OCI-LY1 (cell line): ENCODE results near the gene FBLIM1.
"Not testable (repeated sequence)": the region's sequence is repeated elsewhere in the genome, so short reads cannot be mapped to it uniquely, and the experiment has no call there.

ENCODE experiments used
- H2AFZ ChIP-seq: fragments of 200-600 bp; sonication (generic), shearing (Covaris generic); 2 replicates; pipeline ENCODE4 v1.6.0; 2014; ENCODE audit warnings: antibody characterized with exemption, mild to moderate bottlenecking, low read length
- H3F3A ChIP-seq: fragments of 200-600 bp; sonication (generic), shearing (Covaris generic); 2 replicates; pipeline ENCODE4 v1.6.0; 2014; ENCODE audit warnings: mild to moderate bottlenecking, antibody characterized with exemption, low read length, moderate library complexity; ENCODE audit not compliant: insufficient read depth
- H3K27ac ChIP-seq: fragments of 200-600 bp; sonication (generic); 2 replicates; pipeline ENCODE4 v1.5.1; 2014; ENCODE audit warnings: low read length, mixed run types, mild to moderate bottlenecking, low read depth; ENCODE audit not compliant: poor library complexity, severe bottlenecking
- H3K27me3 ChIP-seq: fragments of 200-600 bp; sonication (generic); 2 replicates; pipeline ENCODE4 v1.6.0; 2014; ENCODE audit warnings: antibody characterized with exemption, mild to moderate bottlenecking, low read length, moderate library complexity; ENCODE audit not compliant: insufficient read depth
- H3K36me3 ChIP-seq: fragments of 200-600 bp; sonication (generic); 2 replicates; pipeline ENCODE4 v1.6.1; 2014; ENCODE audit warnings: mild to moderate bottlenecking, antibody characterized with exemption, low read length, moderate library complexity, mixed read lengths; ENCODE audit not compliant: insufficient read depth
- H3K4me1 ChIP-seq: fragments of 200-600 bp; sonication (generic); 2 replicates; pipeline ENCODE4 v1.5.1; 2014; ENCODE audit warnings: mild to moderate bottlenecking, low read length, moderate library complexity; ENCODE audit not compliant: insufficient read depth, severe bottlenecking
- H3K4me2 ChIP-seq: fragments of 200-600 bp; sonication (generic), shearing (Covaris generic); 2 replicates; pipeline ENCODE4 v1.6.1; 2014; ENCODE audit warnings: low read length
- H3K4me3 ChIP-seq: fragments of 200-600 bp; sonication (generic); 2 replicates; pipeline ENCODE4 v1.5.1; 2014; ENCODE audit warnings: low read length, low read depth, mild to moderate bottlenecking, mixed read lengths; ENCODE audit not compliant: poor library complexity, severe bottlenecking
- H3K79me2 ChIP-seq: fragments of 200-600 bp; shearing (Covaris generic); 2 replicates; pipeline ENCODE4 v1.6.1; 2016; ENCODE audit warnings: mixed run types, low read length, mixed read lengths; ENCODE audit not compliant: insufficient read depth
- H3K9ac ChIP-seq: fragments of 200-600 bp; sonication (generic), shearing (Covaris generic); 2 replicates; pipeline ENCODE4 v1.6.1; 2014; ENCODE audit warnings: mild to moderate bottlenecking, low read length, mixed read lengths
- H3K9me2 ChIP-seq: fragments of 200-600 bp; sonication (generic), shearing (Covaris generic); 2 replicates; pipeline ENCODE4 v1.6.1; 2014; ENCODE audit warnings: low read depth, mild to moderate bottlenecking, low read length, mixed read lengths
- H3K9me3 ChIP-seq: fragments of 200-600 bp; shearing (Covaris generic); 2 replicates; pipeline ENCODE4 v1.6.1; 2014; ENCODE audit warnings: low read length, mixed read lengths
- H4K20me1 ChIP-seq: fragments of 200-600 bp; sonication (generic), shearing (Covaris generic); 2 replicates; pipeline ENCODE4 v1.6.0; 2016; ENCODE audit warnings: mild to moderate bottlenecking, low read length; ENCODE audit not compliant: insufficient read depth
- EZH2 ChIP-seq: fragments of 200-600 bp; sonication (generic), shearing (Covaris generic); IDR thresholded peaks from 2 replicates; pipeline ENCODE4 v1.8.0; 2017; ENCODE audit warnings: borderline replicate concordance, mixed run types, mild to moderate bottlenecking, antibody characterized with exemption, low read length, moderate library complexity, mixed read lengths
- TF ChIP-seq, protein P1 (sequence below): fragments of 200-600 bp; sonication (generic), shearing (Covaris generic); IDR thresholded peaks from 2 replicates; pipeline ENCODE4 v1.5.1; 2017; ENCODE audit warnings: mild to moderate bottlenecking, antibody characterized with exemption, low read length, moderate library complexity, mixed read lengths

The FBLIM1 gene

DNA sequence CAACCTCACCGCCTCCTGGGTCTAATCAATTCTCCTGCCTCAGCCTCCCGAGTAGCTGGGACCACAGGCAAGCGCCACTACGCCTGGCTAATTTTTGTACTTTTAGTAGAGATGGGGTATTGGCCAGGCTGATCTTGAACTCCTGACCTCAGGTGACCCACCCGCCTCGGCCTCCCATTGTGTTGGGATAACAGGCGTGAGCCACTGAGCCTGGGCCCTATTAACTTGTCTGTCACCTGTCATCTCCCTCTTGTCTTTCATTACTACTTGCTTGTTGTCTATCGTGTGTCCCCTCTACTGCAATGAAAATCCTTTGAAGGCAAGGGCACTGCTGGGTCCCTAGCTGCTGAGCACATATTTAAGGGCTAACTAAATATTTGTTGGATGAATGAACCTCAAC is 45.5 kb downstream of the FBLIM1 start:
- Histone ChIP-seq H3K4me1 (no peaks in the 10 kb centered on the region), H2AFZ (no peak overlapping the region), H3K36me3 (no peaks in the 10 kb centered on the region; the same call in 1 of the 2 replicates), H3K27me3 (peaks cover 5% of the 10 kb centered on the region), H3K9me2 (no peaks in the 10 kb centered on the region), H3K4me2 (no peak overlapping the region), H3K9me3 (no peaks in the 10 kb centered on the region), H3K27ac (no peak overlapping the region), H4K20me1 (no peaks in the 10 kb centered on the region), H3K9ac (no peak overlapping the region), H3K79me2 (no peaks in the 10 kb centered on the region), H3K4me3 (no peak overlapping the region), H3F3A (no peaks in the 10 kb centered on the region)
- TF ChIP-seq EZH2, result no peak
- TF ChIP-seq, protein P1, sequence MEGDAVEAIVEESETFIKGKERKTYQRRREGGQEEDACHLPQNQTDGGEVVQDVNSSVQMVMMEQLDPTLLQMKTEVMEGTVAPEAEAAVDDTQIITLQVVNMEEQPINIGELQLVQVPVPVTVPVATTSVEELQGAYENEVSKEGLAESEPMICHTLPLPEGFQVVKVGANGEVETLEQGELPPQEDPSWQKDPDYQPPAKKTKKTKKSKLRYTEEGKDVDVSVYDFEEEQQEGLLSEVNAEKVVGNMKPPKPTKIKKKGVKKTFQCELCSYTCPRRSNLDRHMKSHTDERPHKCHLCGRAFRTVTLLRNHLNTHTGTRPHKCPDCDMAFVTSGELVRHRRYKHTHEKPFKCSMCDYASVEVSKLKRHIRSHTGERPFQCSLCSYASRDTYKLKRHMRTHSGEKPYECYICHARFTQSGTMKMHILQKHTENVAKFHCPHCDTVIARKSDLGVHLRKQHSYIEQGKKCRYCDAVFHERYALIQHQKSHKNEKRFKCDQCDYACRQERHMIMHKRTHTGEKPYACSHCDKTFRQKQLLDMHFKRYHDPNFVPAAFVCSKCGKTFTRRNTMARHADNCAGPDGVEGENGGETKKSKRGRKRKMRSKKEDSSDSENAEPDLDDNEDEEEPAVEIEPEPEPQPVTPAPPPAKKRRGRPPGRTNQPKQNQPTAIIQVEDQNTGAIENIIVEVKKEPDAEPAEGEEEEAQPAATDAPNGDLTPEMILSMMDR, result no peak

DNA sequence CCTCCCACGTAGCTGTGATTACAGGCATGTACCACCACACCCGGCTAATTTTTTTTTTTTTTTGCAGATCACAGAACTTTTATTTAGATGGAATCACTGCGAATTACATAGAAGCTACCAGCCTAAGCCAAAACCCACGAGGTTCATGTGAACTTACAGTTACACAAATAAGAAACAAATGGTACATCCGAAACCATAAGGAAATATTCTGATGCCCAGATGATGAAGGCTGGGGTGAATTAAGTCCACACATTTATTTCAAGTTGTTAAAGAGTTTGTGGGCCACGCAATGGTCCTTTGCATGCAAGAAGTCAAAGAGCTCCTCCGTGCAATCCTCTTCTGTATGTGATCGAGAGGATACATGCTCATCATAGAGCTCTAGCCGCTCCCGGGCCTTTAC is 48.5 kb downstream of the FBLIM1 start:
- H3K4me2 ChIP-seq, result no peak overlapping the region
- no peak overlapping the region for H3K4me3 ChIP-seq
- H3K4me1 ChIP-seq, result no peaks in the 10 kb centered on the region
- no peaks in the 10 kb centered on the region for H4K20me1 ChIP-seq
- H3K27me3 ChIP-seq, result no peaks in the 10 kb centered on the region
- H3K36me3 ChIP-seq, result no peaks in the 10 kb centered on the region; the same call in 1 of the 2 replicates
- TF ChIP-seq EZH2, result no peak
- TF ChIP-seq, protein P1, result no peak
- no peak overlapping the region for H3K27ac ChIP-seq
- H3K9me3 ChIP-seq, result no peaks in the 10 kb centered on the region
- no peaks in the 10 kb centered on the region for H3K9me2 ChIP-seq
- no peaks in the 10 kb centered on the region for H3K79me2 ChIP-seq
- H3K9ac ChIP-seq, result no peak overlapping the region
- H2AFZ ChIP-seq, result no peak overlapping the region
- no peaks in the 10 kb centered on the region for H3F3A ChIP-seq

- not testable (repeated sequence) for H3F3A ChIP-seq, H3K4me2 ChIP-seq, H3K9ac ChIP-seq, H3K4me3 ChIP-seq, H3K79me2 ChIP-seq, H3K36me3 ChIP-seq, H3K9me3 ChIP-seq, H2AFZ ChIP-seq, H3K27ac ChIP-seq, H3K9me2 ChIP-seq, H3K27me3 ChIP-seq, H3K4me1 ChIP-seq, H4K20me1 ChIP-seq
These were observed 49.0 kb downstream of the FBLIM1 start, which contains the start of gene UQCRHL for GRCh38 chr1:15807549-15807948. Gene UQCRHL (minus strand): TSS chr1:15807649. CDS start chr1:15807649, 0 bp downstream.

DNA sequence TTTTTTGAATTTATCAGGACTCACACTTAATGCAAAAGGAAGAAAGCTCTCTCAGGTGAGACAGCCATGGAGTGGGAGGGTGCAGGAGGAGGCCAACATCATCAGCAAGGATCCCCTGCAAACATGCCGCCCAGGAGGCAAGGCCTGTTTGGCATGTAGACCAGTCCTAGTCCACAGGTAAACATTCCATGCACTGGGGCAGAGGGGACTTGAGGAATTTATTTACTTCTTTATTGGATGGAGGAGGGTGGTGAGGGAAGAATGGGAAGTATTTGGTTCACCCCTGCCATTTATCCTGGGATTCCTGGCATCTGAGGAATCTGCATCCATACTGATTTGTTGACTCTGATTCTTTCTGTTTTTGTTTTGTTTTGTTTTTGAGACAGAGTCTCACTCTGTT is 50.4 kb downstream of the FBLIM1 start:
- peaks cover 4% of the 10 kb centered on the region for H3K4me1 ChIP-seq
- no peaks in the 10 kb centered on the region; the same call in 1 of the 2 replicates for H3K36me3 ChIP-seq
- H3K79me2 ChIP-seq, result no peaks in the 10 kb centered on the region
- no peak overlapping the region for H3K27ac ChIP-seq
- TF ChIP-seq, protein P1, result no peak
- TF ChIP-seq EZH2, result no peak
- no peak overlapping the region for H3K4me3 ChIP-seq
- no peaks in the 10 kb centered on the region for H3K9me3 ChIP-seq
- H3K9ac ChIP-seq, result no peak overlapping the region
- H3K27me3 ChIP-seq, result no peaks in the 10 kb centered on the region
- H3F3A ChIP-seq, result no peaks in the 10 kb centered on the region
- H2AFZ ChIP-seq, result no peak overlapping the region
- H3K4me2 ChIP-seq, result no peak overlapping the region
- no peaks in the 10 kb centered on the region for H3K9me2 ChIP-seq
- H4K20me1 ChIP-seq, result no peaks in the 10 kb centered on the region
